CD4-positive, alpha-beta T cell treated with Interleukin-12 subunit alpha and Interleukin-12 subunit beta, for 1 hour (primary cell): Measurements from ENCODE around the gene USP9X.
"Not testable (repeated sequence)": the region's sequence is repeated elsewhere in the genome, so short reads cannot be mapped to it uniquely, and the experiment has no call there.

Experiments
- DNase-seq: peaks from one replicate; pipeline ENCODE4 v3.0.0-alpha.2; 2020

The USP9X gene

DNA sequence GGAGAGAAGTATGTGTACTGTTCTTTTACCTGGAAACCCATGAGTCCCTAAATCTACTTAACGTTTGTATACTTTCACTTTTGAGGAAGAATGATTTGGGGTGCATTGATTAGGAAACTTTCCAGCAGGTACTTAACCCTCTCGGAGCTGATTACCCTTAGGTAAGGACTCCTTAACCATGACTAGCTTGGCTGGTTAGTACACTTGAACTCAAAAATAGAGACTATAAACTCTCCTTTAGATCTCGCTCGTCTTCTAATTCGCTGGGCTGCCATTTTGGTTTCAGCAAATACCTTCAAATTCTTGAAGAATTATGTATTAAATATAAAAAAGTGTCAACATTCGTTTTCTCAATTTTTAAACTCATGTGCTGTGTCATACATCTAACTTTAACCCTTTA is 2.0 kb downstream of the USP9X start:
- no peak for DNase-seq

DNA sequence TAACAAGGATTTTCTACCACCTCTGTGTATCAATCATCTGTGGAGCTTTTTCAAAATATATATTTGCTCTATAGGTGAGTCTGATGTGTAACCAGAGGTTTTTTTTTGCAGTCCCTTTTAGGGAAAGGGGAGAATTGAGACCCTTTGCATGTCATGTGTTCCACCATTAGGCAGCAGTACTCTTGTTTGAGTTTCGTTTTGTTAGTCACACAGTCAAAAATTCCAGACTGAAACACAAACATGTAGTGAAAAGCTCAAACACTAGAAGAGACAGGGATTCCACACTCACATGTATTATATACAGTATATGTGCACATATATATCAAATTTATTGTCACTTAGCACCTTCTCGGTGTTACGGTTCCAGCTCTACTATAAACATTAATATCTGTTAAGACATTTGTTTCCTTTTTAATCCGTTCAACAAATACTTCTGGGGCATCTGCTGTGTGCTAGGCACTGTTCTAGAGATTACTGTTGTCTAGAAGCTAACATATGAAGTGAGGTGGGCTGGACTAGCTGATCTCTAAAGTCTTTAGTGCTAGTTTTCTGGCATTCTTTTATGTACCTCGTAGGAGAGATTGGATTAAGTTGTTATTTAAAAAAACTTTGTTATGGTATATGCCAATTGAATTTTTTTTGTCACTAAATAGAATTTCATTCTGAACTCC is 5.5 kb downstream of the USP9X start:
- DNase-seq: no peak

DNA sequence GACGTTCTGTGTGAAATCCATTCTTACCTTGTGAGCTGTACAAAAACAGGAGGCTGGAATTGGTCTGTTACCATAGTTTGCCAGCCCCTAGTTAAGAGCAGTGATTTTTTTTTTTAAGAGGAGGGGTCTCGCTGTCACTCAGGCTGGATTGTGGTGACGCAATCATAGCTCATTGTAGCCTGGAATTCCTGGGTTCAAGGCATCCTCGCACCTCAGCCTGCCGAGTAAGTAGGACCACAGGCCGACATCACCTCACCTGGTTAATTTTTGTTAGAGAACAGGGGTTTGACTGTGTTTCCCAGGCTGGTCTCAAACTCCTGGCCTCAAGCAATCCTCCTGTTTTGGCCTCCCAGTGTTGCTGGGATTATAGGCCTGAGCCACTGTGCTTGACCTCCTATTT is 7.5 kb downstream of the USP9X start:
- DNase-seq: no peak

DNA sequence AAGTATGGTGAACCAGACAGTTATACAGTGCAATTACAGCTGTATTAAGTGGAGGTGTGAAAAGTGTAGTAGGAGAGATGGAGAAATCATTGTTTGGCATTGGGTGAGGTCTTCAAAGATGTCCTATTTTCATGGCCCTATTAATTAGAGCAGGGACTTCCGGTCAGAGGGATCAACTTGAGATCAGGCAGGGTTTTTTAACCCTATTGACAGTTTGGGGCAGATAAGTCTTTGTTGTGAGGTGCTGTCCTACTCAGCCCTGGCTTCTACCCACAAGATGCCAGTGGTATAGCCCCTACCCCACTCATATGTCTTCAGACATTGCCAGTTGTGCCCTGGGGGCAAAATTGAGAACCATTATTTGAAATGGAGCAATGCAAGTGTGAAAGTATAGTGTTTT is 9.9 kb downstream of the USP9X start:
- no peak for DNase-seq

DNA sequence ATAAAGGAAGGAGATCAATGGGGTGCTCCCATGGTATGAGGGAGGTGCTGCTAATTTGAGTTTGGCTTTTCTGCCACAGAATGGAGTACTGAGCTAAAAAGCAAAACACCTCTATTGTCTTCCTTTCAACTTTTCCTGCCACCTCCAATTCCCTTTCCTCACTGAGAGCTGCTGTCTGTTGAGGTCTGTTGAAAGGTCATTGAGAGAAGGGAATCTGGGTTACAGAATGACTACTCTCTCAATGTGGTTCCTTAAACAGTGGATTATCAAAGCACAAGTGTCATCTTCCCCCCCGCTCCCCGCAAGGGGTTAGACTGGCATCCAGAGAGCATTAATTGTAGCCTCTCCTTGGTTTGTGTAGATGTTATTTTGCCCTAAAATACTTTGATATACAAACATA is 10.7 kb downstream of the USP9X start:
- DNase-seq: no peak

DNA sequence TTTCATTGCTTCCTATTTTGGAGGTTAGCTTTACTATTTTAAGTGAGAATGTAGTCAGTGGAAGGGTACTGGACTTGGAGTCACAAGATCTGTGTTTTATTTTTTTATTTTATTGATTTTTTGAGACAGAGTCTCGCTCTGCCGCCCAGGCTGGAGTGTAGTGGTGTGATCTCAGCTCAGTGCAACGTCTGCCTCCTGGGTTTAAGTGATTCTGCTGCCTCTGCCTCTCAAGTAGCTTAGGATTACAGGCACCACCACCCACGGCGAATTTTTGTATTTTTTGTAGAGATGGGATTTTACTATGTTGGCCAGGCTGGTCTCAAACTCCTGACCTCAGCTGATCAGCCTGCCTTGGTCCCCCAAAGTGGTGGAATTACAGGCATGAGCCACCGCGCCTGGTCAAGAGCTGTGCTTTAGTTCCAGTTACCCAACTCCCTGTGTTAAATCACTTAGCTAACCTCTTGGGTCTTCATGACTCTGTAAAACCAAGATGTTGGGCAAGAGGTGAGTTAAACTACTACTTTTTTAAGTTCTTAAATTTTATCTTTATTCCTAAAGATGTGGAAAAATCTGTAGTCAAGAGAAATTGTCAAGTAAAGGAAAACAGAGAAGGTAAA is 11.2 kb downstream of the USP9X start:
- no peak for DNase-seq

DNA sequence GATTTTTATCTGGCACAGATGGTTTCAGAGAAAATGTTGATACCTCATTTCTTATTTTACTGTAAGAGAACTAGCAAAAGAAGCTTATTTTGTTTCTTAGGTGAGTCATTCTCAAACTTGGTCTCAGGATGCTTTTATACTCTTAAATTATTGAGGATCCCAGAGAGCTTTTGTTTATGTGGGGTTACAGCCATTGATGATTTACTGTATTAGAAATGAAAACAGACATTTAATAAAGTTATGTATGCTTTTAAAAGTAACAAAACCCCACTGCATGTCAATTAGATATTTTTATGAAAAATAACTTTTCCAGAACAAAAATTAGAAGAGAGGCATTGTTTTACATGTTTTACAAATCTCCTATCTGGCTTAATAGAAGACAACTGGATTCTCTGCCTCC is 12.1 kb downstream of the USP9X start:
- no peak for DNase-seq

DNA sequence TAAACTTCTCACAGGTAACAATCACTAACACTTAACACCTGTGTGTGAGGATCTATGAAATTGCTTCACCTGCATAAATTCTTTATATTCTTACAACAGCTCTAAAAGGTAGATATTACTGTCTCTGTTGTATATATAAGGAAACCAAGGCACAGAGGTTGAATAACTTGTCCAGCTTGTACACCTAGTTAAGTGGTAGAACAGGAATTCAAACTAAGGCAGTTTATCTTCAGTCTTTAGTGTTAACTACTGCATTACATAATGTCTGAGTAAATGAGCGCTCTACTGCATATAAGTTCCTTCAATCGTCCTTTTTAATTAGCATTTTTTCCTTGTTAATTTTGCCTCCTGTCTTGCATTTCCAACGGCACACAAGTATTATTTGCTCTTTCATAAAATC is 15.0 kb downstream of the USP9X start:
- DNase-seq: no peak

DNA sequence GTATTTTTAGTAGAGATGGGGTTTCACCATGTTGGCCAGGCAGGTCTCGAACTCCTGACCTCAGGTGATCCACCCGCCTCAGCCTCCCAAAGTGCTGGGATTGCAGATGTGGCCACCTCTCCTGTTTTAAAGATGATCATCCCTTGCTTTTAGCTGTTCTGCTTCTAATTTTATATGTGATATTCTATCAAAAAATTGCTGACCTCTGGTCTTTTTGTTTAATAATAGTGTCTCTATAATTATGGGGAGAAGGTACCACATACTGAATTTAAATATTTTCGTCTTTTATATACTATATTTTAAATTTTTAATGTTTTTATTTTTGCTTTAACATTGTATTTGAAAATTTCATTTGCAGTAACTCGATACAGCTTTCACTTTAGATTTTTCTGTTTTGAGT is 15.6 kb downstream of the USP9X start:
- DNase-seq: no peak

DNA sequence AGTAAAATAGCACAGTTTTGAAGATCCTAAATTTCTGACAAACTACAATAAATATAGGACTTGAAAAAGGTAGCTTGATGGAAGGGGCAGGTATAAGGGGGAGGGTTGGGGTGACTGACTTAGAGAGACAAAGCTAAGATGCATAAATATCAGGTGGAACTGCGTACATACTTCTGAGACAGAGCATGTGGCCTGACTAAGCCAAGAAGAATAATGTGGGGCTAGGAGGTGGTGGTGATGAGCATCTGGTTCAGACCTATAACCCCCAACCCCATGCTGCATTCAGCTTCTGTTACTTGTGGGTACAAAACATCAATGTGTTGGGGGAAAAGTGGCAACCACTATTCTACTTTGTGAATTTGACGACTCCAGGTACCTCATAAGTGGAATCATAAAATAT is 19.8 kb downstream of the USP9X start:
- no peak for DNase-seq

DNA sequence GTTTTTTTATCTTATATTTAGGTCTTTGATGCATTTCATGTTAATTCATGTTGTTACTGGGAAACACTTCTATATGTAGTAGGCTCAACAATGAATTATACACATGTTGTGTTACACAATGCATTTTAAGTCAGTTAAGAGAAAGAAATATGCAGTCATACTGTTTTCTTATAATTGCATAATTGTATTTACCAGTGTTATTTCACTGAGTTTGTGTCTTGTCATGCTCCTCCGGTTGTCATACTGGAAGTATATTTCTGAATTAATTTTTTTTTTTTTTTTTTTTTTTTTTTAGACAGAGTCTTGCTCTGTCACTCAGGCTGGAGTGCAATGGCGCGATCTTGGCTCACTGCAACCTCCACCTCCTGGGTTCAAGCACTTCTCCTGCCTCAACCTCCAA is 21.0 kb downstream of the USP9X start:
- not testable (repeated sequence) for DNase-seq

DNA sequence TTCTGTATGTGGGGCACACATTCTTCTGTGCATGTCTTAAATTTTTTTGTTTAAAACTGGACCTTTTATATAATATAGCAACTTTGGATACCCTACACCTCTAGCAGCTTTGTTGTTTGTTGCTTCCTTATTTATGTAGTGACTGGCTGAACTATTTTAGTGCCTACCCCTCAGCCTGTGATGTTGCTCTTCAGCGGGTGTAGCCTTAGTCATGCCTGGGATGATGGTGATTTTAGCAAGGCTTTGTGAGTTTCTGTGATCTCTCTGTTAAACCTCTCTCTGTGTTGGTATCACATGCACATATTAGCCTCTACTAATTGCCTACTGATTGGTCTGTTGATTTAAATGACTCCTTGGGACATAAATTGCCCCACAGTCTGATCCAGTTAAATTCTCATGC is 22.8 kb downstream of the USP9X start:
- no peak for DNase-seq

DNA sequence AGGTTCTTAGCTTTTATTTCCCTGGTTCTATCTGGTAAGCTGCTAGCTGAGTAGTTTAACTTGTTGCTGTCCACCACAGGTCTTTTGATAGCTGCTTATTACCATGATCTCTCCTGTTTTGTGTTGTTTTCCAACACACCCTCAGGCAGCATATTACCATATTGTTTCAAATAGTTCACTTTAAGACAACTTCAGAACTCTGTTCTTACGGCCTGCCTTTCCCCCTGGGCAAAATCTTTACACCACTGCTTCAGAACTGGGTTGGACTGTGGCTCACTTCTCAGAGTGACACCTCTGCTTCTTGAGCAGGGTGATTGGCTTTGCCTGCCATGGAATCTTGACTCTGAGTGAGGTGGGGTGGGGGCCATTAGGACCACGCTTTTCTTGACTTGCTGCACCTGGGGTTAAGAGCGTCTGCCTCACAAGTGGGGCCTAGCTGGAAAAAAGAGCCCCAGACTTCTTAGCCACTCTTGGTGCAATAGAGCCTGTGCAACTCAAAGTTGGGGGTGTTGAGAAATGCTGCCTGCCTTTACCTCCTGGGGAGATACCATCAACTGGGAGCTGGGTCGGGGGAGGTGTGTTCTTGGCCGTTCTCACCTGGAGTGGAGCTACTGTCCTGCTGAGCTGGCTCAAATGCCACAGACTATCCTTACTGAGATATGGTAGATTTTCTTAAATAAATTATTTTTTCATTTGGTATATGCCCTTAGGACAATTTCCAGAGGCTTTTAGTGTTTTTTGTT is 23.4 kb downstream of the USP9X start:
- DNase-seq: no peak

DNA sequence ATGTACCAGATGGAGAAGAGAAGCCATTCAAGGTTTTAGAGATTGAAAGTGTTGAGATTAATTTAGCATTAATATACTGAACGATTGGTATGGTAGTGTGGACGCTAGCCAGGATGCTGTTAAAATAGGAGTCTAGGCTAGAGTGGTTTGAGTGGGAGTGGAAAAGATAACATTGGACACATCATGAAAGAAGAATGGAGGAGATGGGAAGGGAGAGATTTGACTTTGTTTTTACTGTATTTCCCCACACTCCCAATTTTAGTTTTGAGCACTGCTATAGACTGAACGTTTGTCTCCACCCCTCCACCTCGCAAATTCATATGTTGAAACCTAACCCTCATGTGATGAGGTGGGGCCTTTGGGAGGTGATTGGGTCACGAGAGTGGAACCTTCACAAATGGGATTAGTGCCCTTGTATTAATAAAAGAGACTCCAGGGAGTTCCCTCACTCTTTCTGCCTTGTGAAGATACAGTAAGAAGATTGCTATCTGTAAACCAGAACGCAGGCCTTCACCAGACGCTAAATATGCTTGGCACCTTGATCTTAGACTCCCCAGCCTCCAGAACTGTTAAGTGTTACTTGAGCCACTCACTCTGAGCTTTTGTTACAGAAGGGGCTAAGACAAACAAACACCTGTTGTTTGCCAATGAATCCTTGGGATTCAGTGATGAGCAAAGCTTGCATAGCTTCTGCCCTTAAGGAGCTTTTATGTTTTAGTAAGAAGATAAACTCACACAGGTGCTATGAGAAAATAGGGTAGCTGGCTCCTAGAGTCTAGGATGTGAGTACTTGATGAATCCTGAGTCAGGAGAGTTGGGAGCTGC is 25.8 kb downstream of the USP9X start:
- DNase-seq: peak; percentile 27

DNA sequence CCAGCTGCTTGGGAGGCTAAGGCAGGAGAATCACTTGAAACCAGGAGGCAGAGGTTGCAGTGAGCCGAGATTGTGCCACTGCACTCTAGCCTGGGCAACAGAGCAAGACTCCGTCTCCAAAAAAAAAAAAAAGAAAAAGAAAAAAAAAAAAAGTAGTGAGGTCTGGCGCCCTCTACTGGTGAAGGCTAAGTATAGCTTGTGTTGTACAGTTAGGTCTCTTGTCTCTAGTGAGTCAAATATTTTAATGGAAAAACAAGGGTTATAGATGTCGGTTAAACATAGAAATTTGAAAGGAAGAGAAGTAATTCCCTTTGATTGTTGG is 29.8 kb downstream of the USP9X start:
- DNase-seq: peak; percentile 56

DNA sequence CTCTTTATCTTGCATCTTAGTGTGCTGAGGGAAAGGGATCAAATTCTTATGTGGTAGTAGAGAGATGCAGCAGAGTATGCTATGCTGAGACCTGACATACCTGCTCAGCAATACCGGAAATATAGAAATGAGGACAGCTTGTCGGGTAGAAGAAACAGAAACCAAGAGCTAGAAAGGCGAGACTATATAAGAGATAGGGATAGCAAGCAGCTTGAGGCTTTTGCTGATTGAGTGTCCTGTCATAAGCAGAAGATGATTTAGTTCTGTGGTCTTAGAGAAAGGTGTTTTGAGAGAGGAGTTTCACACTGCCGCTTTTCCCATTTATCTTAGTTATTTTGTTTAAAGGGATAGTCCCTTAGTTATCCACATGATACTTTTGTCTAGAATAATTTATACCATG is 31.7 kb downstream of the USP9X start:
- DNase-seq: peak; percentile 52

DNA sequence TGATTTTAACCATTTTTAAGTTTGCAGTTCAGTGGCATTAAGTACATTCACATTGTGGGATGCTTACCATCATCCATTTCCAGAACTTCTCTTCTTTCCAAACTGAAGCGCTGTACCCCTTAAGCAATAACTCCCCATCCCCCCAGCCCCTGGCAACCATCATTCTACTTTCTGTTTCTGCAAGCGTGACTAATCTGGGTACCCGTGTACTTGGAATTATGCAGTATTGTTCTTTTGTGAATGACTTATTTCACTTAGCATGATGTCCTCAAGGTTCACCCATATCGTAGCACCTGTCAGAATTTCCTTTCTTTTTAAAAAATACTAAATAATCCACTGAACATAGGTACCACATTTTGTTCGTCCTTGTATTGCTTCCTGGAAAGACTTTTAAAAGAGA is 32.9 kb downstream of the USP9X start:
- peak; percentile 34 for DNase-seq

DNA sequence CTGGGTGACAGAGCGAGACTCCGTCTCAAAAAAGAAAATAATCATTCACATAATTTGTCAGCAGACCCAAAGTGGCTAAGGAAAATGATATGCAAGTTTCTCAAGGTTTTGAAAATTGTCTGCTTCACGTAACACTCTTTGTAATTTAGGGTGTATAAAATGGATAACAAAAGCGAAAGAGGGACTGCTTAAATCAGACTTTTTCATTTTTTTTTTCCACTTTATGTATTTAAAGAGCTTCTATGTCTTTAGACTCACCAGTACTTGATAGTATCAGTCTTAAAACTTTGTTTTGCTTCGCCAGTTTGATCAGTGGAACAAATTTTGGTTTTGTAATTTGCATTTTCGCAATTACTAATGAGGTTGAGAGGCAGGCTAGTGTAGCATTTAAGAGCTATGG is 34.6 kb downstream of the USP9X start:
- no peak for DNase-seq

DNA sequence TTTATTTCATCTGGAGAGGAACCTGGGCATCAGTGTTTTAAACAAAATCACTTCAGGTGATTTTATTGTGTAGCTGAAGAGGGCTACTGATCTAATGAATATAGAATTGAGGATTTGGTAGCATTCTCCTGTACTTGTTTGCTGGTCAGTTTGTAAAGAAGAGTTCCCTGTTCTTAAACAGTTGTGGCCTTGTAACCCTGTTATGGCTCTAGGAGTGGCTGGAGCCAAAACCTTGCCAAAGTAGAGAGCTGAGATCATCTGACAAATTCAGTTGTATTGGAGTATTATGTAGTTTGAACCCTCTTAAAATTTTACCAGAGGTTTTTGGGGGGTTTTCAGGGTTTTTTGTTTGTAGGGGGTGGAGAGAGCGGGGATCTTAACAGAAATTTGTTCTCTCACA is 36.5 kb downstream of the USP9X start:
- no peak for DNase-seq

DNA sequence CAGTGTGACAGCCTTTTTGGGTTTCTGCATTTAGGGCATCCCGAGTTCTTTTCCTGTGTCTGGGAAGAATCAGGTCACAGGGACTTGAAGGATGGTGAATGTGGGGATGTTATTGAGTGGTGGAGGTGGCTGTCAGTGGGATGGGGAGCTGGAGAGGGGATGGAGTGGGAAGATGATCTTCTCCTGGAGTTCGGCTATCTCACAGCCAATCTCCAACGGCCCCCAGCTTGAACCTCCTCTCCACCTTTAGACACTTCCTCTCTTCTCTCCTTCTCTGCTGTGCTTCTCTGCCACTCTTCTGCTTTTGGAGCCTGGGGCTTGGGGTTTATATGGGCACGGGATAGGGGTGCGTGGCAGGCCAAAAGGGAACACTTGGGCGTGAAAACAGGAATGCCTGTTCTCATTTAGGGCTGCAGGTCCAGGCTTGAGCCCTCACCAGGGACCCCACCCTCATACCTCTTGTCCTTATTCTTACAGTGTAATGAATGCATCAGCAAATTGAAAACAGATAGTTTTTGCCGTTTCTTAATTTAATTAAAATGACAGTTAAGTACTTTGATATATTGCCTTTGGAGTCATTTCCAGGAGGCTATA is 37.5 kb downstream of the USP9X start:
- no peak for DNase-seq

DNA sequence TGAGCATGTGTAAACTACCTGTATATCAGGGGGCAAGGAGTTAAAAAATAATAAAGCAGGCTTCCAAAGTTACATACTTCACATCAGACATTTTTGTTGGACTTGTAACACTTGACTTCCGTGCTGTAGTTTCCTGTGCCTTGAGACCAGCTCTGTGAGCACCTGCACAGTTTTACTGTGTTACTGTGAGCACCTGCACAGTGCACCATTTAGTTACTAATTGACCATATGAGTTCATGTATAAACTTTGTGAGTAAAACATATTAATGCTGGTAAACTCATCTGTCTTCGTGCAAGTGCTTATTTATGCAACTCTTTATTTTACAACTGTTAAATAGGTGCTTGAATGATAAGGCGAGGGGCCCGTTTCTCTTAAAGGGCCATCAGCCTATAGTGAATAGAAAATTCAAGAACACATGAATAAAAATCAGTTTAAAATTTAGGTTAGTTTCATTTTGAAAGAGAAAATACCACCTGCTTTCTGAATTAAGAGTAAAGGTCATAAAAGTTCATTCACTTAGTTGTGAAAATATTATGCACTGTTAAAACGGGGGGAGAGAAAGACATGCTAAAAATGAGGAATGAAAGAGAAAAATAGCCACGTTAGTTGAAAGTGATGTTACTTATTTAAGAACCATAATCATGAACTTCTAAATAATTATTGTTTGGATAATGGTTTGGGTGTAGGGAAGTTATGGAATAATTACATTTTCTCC is 42.4 kb downstream of the USP9X start:
- no peak for DNase-seq

DNA sequence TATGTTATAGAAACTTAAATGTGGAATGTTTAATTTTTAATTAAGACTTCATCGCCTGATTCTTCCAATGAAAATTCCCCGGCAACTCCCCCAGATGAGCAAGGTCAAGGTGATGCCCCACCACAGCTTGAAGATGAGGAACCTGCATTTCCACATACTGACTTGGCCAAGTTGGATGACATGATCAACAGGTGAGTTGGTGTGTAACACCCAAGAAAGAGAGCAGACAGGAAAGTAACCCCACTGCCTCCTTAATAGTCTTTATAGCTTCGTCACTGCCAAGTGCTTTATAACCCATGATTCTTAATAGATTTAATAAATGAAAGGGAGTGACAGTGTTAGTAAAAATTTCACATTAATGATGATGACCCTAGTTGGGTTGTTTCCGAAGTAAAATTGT is 43.7 kb downstream of the USP9X start:
- no peak for DNase-seq

DNA sequence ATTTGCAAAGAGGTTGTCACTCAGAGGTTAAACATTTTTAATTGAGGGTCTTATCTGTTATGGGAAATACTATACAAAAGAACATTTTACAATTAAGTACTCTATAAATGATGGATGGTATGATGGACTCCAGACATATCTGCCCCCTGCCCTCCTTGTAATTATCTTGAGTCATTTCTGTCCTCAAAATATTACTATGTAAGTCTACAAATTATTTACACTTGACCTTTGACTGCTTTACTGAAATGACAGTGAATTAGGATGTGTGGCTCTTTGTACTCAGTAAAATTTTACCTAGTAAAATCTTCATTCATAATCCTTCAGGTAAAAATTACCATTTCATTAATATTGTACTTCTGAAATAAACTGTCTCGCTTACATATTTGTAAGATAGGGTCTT is 46.5 kb downstream of the USP9X start:
- no peak for DNase-seq
